HepG2 (cell line): ENCODE measurements around the gene CD4. TPM values are rescaled to one million over a fixed set of nuclear protein-coding genes. Genes with fewer than 3 reads are reported as not detected.
A peak's percentile ranks its signal among the peaks of the same experiment; 100 is the strongest.

Source experiments
- AHDC1 ChIP-seq: sonication (generic); formaldehyde crosslinking; IDR thresholded peaks from 2 replicates; pipeline ENCODE4 v1.5.1; 2020; ENCODE audit warnings: mild to moderate bottlenecking, missing genetic modification reagents, borderline replicate concordance
- ARID3A ChIP-seq: IDR thresholded peaks from 2 replicates; pipeline ENCODE4 v1.6.1; 2012; ENCODE audit warnings: low read depth, low read length, improper control_type of control experiment
- CBFB ChIP-seq: sonication (generic); formaldehyde crosslinking; IDR thresholded peaks from 2 replicates; pipeline ENCODE4 v1.4.0; 2020; ENCODE audit warnings: missing genetic modification reagents
- CCDC6 ChIP-seq: sonication (generic); formaldehyde crosslinking; IDR thresholded peaks from 2 replicates; pipeline ENCODE4 v1.8.1; 2022; ENCODE audit warnings: mild to moderate bottlenecking, missing genetic modification reagents, moderate library complexity
- DNMT1 ChIP-seq: sonication (generic); formaldehyde crosslinking; IDR thresholded peaks from 2 replicates; pipeline ENCODE4 v1.5.1; 2020; ENCODE audit warnings: mild to moderate bottlenecking, missing genetic modification reagents
- DRAP1 ChIP-seq: IDR thresholded peaks from 2 replicates; pipeline ENCODE4 v1.6.1; 2016; ENCODE audit warnings: missing genetic modification reagents, missing compliant biosample characterization
- FIP1L1 ChIP-seq: fragments of 200-400 bp; formaldehyde crosslinking; IDR thresholded peaks from 2 replicates; pipeline ENCODE4 v1.6.1; 2018; ENCODE audit warnings: low read depth, mild to moderate bottlenecking, low read length, moderate library complexity, borderline replicate concordance; ENCODE audit not compliant: insufficient read depth
- HOXD1 ChIP-seq: sonication (generic); formaldehyde crosslinking; IDR thresholded peaks from 2 replicates; pipeline ENCODE4 v1.5.0; 2020; ENCODE audit warnings: missing genetic modification reagents
- IKZF4 ChIP-seq: sonication (generic); formaldehyde crosslinking; IDR thresholded peaks from 2 replicates; pipeline ENCODE4 v1.5.1; 2020; ENCODE audit warnings: borderline replicate concordance, mild to moderate bottlenecking, low read depth, missing genetic modification reagents; ENCODE audit errors: not compliant biosample characterization
- NFIB ChIP-seq: sonication (generic); formaldehyde crosslinking; IDR thresholded peaks from 2 replicates; pipeline ENCODE4 v1.9.0; 2021; ENCODE audit warnings: missing genetic modification reagents, mild to moderate bottlenecking, borderline replicate concordance
- NRL ChIP-seq: sonication (generic); formaldehyde crosslinking; IDR thresholded peaks from 2 replicates; pipeline ENCODE4 v1.5.0; 2020; ENCODE audit warnings: missing genetic modification reagents, mild to moderate bottlenecking, moderate library complexity, borderline replicate concordance
- PCBP1 ChIP-seq: fragments of 200-400 bp; formaldehyde crosslinking; IDR thresholded peaks from 2 replicates; pipeline ENCODE4 v1.6.1; 2017; ENCODE audit warnings: mild to moderate bottlenecking, low read depth, low read length, borderline replicate concordance
- PLSCR1 ChIP-seq: sonication (generic); formaldehyde crosslinking; IDR thresholded peaks from 2 replicates; pipeline ENCODE4 v1.5.0; 2020; ENCODE audit warnings: missing genetic modification reagents, mild to moderate bottlenecking, borderline replicate concordance
- RELA ChIP-seq: sonication (generic); formaldehyde crosslinking; IDR thresholded peaks from 2 replicates; pipeline ENCODE4 v1.4.0; 2020; ENCODE audit warnings: missing genetic modification reagents
- SP5 ChIP-seq: IDR thresholded peaks from 2 replicates; pipeline ENCODE4 v1.6.1; 2016; ENCODE audit warnings: low read depth, borderline replicate concordance
- ZFY ChIP-seq: sonication (generic); formaldehyde crosslinking; IDR thresholded peaks from 2 replicates; pipeline ENCODE4 v1.4.0; 2020; ENCODE audit warnings: missing genetic modification reagents
- ZMAT3 ChIP-seq: sonication (generic); formaldehyde crosslinking; conservative IDR thresholded peaks from 2 replicates; pipeline ENCODE4 v1.7.0; 2021; ENCODE audit warnings: missing genetic modification reagents
- ZNF253 ChIP-seq: sonication (generic); formaldehyde crosslinking; IDR thresholded peaks from 2 replicates; pipeline ENCODE4 v1.8.0; 2022; ENCODE audit warnings: mild to moderate bottlenecking, missing genetic modification reagents, borderline replicate concordance
- ZNF639 ChIP-seq: conservative IDR thresholded peaks from 2 replicates; pipeline ENCODE4 v1.6.1; 2018; ENCODE audit warnings: missing genetic modification reagents
- ZNF773 ChIP-seq: sonication (generic); formaldehyde crosslinking; IDR thresholded peaks from 2 replicates; pipeline ENCODE4 v1.4.0; 2020; ENCODE audit warnings: missing genetic modification reagents, borderline replicate concordance
- polyA plus RNA-seq, 8 experiments: library from polyadenylated mRNA; depleted of rRNA in 3 of 8; stranded (reverse) in 7 of 8; unstranded in 1 of 8; fragments of >200 nt; fragmentation: Illumina TruSeq in 4 of 8; extraction: Trizol in 4 of 8; gene quantifications; 2 replicates each; pipeline versions ENCODE4 v1.2.1 to v1.2.3, GENCODE V29; 2011 to 2016; ENCODE audit warnings: low read depth in 4 of 8, missing spikeins in 1 of 8, mixed read lengths in 1 of 8; ENCODE audit not compliant: insufficient read depth in 1 of 8
- total RNA-seq, 5 experiments: library from RNA; depleted of rRNA; stranded (reverse); fragments of >200 nt; fragmentation: Illumina TruSeq; extraction: Trizol; gene quantifications; 2 replicates each; pipeline ENCODE4 v1.2.3, GENCODE V29; 2016; ENCODE audit warnings: low read depth in 1 of 5

Gene CD4
- total and polyA plus RNA-seq, 2 of the 13 experiments (the other 11 are each of a cell fraction or from before 2014, with no cell fraction given), result 0.07 to 0.95 TPM

GRCh38 chr12:6779708-6780432, 9.5 kb upstream of the CD4 start (continued):
- TF ChIP-seq PLSCR1 (CRISPR knock-in tag) (no peak), HOXD1 (no peak), ARID3A (no peak), ZMAT3 (CRISPR knock-in tag) (no peak), CBFB (CRISPR knock-in tag) (no peak), ZNF253 (no peak), SP5 (CRISPR knock-in tag) (no peak), DRAP1 (CRISPR knock-in tag) (no peak), NRL (CRISPR knock-in tag) (no peak), PCBP1 (no peak), AHDC1 (CRISPR knock-in tag) (0 out of 2 replicates have a peak, but pooled peaks have one; percentile 34), DNMT1 (CRISPR knock-in tag) (no peak), CCDC6 (CRISPR knock-in tag) (no peak), ZNF639 (CRISPR knock-in tag) (no peak), ZFY (no peak), RELA (CRISPR knock-in tag) (no peak), FIP1L1 (no peak), NFIB (no peak), ZNF773 (CRISPR knock-in tag) (no peak), IKZF4 (CRISPR knock-in tag) (no peak)
